NCI-H2196 (cell line): ENCODE measurements around the gene BAD.
"Not testable (repeated sequence)": the region's sequence is repeated elsewhere in the genome, so short reads cannot be mapped to it uniquely, and the experiment has no call there.

Experiments used
- DNase-seq: peaks from one replicate; lab custom pipeline; 2025; ENCODE audit not compliant: unreplicated experiment; lab: John Stamatoyannopoulos, UW

Gene BAD

DNA sequence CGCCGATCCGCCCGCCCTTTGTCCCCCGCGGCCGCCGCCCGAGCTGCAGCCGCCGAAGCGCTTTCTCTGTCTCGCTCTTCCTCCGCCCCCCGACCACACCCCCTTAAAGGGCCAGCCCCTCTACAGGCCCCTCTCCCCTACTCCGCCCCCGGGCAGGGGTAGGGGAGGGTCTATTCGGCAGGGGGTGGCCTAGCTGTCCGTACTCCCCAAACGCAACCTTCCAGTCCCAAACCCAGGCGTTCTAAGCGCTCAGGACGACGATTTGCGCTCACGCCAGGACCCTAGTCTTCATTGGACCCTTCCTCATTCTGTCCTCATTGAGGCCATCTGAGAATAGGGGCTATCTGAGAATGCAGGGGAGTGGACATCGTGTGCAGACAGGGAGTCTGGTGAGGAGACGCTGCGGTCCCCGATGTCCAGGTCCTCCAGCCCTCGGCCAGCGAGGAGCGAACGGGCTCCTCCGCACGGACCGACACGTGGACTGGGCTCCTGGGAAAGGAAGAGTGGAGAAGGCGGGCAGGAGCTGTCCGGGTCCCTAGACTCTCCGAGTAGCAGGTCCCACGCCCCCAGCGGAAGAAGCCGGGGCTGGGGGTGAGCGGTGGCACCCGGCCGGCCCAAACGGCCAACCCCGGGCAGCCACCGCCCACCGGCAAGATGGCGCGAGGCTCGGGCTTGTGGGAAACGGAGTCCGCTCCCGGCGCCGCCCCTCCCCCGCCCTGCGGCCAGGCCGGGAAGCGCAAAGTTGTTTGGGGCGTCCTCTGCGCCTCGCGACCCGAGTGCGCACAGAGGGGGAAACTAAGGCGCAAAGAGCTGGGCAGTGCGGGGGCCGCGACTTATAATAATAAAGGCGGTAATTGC lies 37.4 kb downstream of the BAD start, which contains the start of gene PPP1R14B:
Gene PPP1R14B, minus strand, starts transcription at position 73 of the 858 bp plus-strand sequence. CDS start 270 bp downstream, outside the sequence.
- peak; percentile 87 for DNase-seq

DNA sequence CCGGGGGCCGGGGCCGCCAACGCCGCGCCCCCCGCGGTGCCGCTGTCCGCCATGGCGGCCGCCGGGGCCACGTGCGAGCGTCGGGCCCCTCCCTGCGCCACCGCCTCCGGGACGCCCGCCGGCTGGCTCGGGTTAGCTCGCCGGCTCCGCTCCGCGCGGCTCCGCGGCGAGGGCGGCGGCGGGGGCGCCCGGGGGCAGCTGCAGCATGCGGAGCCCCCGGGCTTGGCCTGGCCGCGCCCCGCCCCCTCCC lies 37.9 kb downstream of the BAD start:
- DNase-seq = not testable (repeated sequence)

DNA sequence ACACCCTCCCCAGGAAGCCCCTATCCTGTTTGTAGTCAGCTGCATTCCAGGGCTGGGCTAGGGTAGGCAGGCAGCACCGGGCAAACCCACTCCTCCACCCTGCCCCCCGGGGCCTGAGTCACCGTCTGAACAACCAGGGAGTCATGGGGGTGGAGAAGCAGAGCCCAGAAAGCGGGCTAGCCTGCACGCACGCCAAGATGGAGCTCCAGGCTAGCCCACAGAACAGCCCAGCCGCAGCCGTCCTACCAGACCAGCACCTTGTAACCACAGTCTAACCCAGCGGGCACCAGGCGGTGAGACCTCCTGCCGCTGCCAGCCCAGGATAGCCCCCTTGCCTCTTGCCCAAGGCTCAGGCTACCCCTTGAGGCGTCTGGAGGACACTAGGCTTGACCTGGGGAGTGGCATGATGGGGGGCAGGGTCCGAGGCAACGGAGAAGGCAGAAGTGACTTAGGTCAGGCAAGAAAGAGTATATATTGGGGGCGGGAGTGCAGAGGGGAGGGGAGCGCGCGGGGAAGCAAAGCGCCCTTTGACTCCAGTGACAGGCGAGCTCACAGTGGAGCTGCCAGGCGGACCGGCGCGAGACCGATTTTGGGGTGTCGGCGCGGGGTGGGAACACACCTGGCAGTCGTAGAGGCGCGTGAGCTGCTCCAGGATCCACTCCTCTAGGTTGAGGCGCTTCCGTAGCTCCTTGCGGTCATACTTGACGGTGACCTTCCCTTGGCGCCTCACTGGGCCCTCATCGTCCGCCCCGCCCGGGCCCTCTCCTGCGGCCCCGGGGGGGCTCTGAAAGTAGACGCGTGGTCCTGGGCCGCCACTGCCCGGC lies 38.5 kb downstream of the BAD start:
- peak; percentile 62 for DNase-seq

DNA sequence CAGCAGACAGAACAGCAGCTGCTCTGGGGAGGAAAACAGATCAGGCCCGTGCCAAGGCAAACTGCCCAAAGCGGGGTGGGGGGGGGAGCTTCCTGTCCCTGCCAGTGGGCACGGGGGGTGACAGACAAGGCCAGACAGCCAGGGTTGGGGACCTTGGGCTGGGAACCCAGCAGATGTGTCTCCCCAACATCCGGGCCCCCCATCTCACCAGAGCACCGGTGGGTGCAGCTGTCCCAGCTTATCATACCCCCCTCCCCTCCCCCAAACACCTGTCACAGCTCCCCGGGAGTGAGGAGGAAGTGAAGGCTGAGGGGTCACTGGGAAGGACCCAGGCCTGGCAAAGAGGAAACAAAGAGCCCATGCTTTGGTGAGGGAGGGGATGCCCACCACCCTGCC lies 39.1 kb downstream of the BAD start:
- peak; percentile 52 for DNase-seq

DNA sequence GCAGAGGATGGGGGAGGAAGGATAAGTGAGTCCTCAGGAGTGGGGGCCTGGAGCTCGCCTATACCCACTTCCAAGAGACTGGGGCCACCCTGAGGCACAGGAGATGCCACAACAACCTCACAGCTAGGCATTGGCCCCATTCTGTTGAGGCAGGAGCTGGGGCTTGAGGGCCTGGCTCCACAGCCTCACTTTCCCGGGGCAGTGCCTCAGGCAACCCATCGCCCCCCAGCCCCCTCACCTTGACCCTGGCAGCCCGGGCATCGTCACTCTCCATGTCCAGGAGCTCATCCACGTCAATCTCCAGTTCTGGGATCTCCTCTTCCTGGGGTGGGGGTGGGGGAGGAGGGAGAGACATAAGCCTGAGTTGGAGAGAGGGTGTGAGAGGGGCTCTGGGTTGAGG lies 39.5 kb downstream of the BAD start:
- DNase-seq = no peak

DNA sequence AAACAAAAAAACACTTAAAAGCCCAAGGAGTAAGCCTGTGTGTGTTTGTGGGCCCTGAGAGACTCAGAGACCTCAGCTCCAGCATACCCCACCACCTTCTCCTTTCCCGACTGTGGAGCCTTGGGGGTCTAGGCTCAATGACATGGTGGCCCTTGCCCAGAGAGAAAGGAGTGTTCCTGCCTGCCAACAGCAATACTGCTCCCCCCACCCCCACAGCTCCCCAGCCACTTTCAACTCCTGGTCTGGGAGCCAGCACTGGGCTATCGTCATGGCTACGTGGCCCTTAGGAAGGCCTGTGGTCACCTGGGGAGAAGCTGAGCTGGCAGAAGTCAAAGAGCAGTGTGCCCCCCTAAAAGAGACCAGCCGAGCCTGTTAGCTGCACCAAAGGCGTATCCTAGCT lies 40.4 kb downstream of the BAD start:
- no peak for DNase-seq

DNA sequence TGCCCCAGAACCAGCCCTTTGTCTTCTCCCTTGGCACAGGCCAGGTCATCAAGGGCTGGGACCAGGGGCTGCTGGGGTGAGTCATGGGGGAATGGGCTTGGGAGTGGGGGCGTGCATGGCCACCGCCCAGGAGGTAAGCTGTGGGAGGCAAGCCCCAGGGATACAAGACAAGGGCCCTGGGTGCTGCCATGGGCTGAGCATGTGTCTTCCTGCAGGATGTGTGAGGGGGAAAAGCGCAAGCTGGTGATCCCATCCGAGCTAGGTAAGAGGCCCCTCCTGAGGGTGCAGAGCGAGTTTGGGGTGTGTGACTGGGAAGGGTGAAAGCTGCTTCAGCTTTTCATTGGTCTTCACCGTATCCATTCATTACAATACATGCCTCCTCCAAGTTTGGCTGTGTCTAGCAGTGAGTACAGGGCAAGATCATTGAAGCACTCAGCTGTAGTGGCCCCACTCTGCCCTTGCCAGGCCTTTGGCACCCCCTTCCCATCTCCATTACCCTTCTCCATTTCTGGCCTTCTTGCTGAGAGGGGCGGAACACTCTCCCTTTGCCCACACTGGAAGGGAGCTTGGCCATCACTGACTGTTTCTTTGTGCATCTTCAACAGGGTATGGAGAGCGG lies 41.1 kb downstream of the BAD start:
- DNase-seq = no peak

DNA sequence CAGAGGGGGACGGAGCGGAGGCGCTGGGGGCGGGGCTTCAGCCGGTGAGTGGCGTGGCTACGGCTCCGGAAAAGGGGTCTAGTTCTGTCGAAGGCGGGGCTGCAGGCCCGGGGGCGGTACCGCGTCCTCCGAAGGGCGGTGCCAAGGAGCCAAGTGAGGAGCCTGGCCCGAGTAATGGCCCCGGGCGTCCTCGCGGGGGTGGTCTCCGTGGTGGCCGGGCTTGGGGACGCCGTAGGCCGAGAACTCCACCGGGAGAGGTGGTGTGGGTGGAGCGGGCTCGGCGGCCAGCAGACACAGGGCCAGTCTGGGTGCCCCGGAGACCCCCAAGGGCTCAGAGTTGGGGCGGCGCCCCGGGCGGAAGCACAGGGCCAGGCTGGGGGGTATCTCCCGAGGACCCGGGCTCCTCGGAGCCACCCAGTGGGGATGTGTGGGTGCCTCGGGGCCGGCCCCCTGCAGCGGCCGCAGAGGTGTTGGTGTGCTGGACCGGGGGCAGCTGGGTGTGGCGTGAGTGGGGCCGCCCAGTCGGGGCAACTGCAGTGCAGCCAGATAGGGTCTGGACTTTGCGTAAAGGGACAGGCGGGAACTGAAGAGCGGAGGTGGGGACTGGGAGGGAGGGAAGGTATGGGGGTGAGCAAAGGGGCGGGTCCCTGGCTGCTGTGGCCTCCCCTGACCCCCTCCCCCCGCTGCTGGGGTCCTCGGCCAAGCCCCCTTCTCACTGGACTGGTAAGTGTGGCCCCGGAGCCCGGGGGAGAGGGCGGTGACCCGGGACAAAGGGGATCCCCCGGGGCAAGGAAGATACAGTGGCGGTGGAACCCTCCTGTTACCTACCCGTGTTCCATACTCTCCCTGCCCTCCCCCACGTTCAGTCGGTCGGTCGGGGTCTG lies 42.7 kb downstream of the BAD start:
- DNase-seq = peak; percentile 19

DNA sequence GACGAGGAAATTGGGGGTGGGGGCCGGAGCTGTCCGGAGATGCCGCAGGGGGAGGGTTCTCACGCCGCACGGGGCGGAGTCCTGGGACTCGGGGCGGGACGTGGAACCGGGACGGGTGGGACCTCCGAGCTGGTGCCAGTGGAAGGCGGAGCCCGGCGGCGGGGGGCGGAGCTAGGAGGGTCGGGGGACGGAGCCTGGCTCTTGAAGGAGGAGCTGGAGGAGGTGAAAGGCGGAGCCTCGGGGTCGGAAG lies 43.3 kb downstream of the BAD start:
- DNase-seq = peak; percentile 98

DNA sequence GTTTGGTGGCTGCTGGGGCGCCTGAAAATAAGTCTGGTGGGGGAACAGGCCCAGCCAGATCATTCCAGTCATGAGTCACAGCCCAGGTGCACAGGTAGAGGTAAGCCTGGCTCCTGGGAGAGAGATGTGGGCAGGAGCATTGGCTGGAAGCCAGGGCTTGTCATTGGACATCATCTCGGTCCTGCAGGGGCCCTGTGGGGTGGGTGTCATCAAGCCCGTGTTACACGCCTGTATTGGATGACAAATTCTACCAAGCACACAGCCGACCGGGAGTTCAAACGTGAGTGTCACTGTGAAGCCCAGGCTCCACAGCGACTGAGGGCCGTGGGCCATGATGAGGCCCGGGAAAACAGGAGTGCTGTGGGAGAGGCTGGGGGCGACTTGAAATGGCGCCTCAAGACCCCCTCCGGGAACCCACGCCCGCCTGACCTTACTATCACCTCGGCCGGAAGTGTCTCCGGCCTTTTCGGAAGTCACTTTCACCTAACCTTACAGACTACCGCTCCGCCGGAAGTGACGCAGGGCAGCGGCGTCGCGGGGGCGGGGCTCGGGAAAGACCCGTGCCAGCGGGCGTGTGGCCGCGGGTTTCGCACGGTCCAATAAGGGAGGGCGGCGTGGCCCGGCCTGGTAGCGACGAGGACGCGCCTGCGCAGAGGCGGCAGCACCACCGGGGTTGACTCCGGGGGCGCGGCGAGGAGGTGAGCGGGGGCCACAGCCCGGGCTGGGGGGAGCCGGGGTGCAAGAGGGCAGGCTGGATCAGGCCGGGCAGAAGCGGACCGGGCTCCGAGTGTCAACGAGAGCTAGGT lies 43.8 kb downstream of the BAD start, which contains the start of gene FKBP2:
Gene FKBP2, plus strand, starts transcription at position 661 of the 806 bp plus-strand sequence. CDS start 1,293 bp downstream, outside the sequence.
- DNase-seq = peak; percentile 98

DNA sequence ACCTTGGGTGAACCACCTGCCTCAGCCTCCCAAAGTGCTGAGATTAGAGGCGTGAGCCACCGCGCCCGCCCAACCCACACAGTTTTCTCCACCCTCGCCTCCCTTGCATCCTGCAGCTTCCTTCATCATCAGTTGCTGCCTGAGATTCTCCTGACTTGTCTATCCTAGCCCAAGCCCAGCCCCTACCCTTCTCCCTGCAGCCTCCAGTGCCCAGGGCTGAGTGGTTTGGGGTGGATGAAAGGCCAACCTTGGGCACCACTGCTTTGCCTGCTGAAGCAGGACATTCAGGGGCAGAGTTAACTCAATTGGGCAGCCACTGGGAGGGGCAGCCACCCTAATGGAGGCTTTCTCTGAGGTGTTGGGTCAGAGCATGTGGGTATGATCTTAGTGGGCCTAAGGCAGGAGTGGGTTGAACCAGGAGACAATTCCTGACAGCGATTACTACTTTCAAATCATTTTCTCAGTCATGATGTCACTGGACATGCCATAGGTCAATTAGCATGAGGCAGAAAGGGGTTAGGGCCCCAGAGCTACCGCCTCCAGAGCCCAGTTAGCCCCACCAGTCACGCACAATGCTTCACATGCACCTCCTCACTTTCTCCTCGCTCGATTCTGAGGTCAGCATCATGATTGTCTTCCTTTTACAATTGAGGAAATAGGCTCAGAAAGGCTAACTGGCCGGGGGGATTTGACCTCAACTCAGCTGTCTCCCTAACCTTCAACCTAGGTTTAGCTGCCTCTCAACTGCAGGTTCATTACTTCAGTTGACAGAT lies 44.6 kb downstream of the BAD start:
- peak; percentile 61 for DNase-seq

DNA sequence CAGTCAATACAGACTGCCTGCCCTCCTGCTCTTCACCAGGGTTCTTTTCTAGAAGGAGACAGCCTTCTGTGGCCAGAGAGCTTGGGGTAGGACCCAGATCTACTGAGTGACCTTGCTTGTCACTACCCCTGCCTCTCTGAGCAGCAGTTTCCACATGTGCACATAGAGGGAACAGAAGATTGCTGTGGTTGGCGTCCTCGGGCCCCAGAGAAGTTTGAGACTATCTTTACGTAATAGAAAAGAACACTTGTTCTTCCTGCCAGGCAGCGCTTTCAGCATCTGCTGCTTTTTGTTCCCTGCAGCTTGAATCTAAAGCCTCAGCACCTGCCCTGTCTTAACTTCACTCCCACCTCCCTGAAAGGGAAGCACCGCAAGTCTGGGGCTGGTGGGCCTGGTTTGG lies 45.5 kb downstream of the BAD start:
- no peak for DNase-seq

DNA sequence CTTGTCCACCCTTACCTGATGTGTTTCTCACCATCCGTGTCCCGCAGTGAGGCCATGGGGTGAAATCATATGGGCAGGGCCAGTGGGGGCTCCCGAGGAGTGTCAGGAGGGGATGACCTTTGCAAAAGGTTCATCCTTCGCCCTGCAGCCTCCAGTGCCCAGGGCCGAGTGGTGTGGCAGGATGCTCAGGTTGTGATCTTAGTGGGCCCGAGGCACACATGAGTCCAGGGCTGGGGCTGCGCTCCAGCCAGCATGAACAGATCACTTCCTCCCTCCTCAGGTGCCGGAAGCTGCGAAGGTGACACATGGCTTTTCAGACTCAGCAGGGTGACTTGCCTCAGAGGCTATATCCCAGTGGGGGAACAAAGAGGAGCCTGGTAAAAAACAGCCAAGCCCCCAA lies 46.4 kb downstream of the BAD start:
- no peak for DNase-seq

DNA sequence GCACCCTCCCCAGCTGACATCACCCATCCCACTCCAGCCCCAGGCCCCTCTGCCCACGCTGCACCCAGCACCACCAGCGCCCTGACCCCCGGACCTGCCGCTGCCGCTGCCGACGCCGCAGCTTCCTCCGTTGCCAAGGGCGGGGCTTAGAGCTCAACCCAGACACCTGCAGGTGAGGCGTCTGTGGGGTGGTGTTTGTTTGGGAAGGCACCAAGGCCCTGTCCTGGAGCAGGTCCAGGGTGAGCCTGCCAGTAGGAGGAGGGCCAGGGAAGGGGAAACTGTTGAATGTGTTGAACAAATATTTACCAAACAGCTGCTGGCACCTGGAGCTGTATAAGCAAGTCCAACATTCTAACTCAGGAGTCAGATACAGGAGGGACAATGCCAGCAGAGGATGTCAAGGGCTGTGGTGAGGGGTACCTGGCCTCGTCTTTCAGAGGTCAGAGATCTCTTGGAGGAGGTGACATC lies 46.9 kb downstream of the BAD start:
- DNase-seq = peak; percentile 97

DNA sequence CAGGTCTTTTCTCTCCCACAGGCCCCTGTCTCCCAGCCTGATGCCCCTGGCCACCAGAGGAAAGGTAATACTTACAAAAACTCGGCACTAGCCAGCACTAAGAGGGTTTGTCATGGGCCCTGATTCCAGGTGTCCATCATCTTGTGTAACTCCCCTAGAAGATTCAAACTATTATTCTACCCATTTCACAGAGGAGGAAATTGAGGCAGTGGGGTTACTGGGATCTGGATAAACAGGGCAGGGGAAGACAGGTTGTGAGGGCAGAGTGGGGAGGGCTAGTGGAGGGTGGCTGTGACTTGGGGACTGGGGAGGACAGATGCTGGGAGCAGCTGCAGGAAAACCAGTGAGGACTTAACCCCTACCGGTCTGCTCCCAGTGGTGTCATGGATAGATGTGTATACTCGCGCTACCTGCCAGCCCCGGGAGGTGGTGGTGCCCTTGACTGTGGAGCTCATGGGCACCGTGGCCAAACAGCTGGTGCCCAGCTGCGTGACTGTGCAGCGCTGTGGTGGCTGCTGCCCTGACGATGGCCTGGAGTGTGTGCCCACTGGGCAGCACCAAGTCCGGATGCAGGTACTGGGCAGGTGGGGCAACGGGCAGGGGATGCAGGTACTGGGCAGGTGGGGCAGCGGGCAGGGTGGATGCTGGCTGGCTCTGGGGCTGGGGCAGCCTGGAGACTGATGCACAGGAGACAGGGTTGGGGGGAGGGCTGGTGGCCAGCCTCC lies 48.9 kb downstream of the BAD start:
- DNase-seq = no peak

DNA sequence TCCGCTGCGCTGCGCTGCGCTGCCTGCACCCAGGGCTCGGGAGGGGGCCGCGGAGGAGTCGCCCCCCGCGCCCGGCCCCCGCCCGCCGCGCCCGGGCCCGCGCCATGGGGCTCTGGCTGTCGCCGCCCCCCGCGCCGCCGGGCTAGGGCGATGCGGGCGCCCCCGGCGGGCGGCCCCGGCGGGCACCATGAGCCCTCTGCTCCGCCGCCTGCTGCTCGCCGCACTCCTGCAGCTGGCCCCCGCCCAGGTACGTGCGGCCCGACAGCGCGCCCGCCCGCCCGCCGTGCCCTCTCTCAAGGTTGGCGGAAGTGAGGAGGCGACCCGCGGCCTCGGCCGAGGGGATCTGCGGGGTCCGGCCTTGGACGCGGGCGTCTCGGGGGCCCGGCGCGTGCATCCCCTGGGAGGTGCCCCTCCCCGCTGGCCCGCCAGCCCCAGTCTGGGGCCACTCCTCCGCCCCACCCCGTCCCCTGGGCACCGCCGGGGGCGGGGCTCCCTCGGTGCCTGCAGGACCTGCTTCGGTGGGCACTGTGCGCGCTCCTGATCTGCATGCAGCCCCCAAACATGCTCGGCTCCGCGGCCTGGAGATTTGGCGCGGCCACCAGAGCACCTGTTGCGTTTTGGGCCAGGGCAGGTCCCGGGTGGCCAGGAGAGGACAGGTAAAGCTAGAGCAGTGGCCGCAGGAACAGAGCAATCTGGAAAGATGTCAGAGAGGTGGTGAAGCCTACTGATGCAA lies 49.7 kb downstream of the BAD start:
- DNase-seq = peak; percentile 53

DNA sequence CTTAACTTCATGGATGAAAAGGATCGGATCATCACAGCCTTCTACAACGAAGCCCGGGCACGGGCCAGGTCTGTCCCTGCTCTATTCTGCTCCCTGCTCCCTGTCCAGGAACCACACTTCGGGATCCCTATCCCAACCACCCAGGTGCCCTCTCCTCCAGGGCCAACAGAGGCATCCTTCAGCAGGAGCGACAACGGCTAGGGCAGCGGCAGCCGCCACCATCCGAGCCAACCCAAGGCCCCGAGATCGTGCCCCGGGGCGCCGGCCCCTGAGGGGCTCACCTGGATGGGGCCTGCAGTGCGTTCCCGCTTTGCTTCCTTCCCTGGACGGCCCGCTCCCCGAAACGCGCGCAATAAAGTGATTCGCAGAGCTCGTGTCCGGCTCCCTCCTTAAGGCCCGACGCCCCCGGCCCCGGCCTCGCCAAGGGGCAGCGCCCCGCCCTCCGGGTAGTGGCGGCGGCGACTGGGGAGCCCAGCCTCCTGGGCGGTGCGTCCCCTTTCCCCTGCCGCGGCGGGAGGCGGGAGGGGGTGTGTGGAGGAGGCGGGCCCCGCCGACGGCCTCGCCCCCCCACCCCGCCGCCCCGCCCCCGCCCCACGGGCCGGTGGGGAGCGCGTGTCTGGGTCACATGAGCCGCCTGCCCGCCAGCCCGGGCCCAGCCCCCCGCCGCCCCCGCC lies 50.4 kb downstream of the BAD start, which contains the start of gene VEGFB:
Gene VEGFB, plus strand, starts transcription at position 672 of the 674 bp plus-strand sequence. CDS start 250 bp downstream, outside the sequence.
- DNase-seq = peak; percentile 73
